ENCODE measurements around the gene RPS6KA2. TPM values are rescaled to one million over a fixed set of nuclear protein-coding genes. Genes with fewer than 3 reads are reported as not detected.

RPS6KA2 gene
- total and polyA plus RNA-seq, 2 donors (not counting 3 experiments of a cell fraction or from before 2014, with no cell fraction given), result 54.5 to 75.8 TPM

- Histone ChIP-seq H3K9me1 (replicated peaks; ENCODE audit: control insufficient read depth, extremely low read depth, insufficient read depth, low read length) (no peaks in the 10 kb centered on the region), H3K9ac (replicated peaks; ENCODE audit: extremely low read depth, insufficient read depth, low read length) (no peak overlapping the region), H3K9me3 (replicated peaks; ENCODE audit: control insufficient read depth, insufficient read depth, low read length) (no peaks in the 10 kb centered on the region), H3K27me3 (ENCODE audit: control insufficient read depth in 2 of 2, insufficient read depth in 2 of 2, low read length in 2 of 2) (no peaks in the 10 kb centered on the region), H2AFZ (ENCODE audit: low read depth, low read length) (no peak overlapping the region), H4K20me1 (replicated peaks; ENCODE audit: control insufficient read depth, extremely low read depth, insufficient read depth, low read length) (no peaks in the 10 kb centered on the region), H3K4me1 (ENCODE audit: control insufficient read depth, extremely low read depth, insufficient read depth, low read length) (peaks cover 30% of the 10 kb centered on the region), H3K36me3 (ENCODE audit: control insufficient read depth in 2 of 2, extremely low read depth in 1 of 2, insufficient read depth in 2 of 2, low read length in 2 of 2) (peaks cover 2 to 5% of the 10 kb centered on the region in 2 experiments), H3K4me2 (ENCODE audit: insufficient read depth, low read length) (no peak overlapping the region), H3K4me3 (replicated peaks in 1 of 3; ENCODE audit: insufficient read depth in 1 of 3, low read depth in 1 of 3, low read length in 3 of 3) (no peak overlapping the region), H3K27ac (ENCODE audit: insufficient read depth, low read depth, low read length) (no peak overlapping the region), H3K79me2 (ENCODE audit: control insufficient read depth, insufficient read depth, low read length) (peaks cover 10% of the 10 kb centered on the region)
- ChIA-PET CTCF (no interaction called here), POLR2A (no interaction called here)
- intact Hi-C loops (cut with micrococcal nuclease) (no loop called here), dilution Hi-C loops (cut with MboI; ENCODE audit: extremely low pct_ligation_motif_present, low sequenced_read_pairs) (no loop called here)
- FAIRE-seq, result no peak
- BruUV-seq (replicated peaks), result no TSS peak
- no peak for TF ChIP-seq FOS (IDR thresholded peaks at IDR 0.05; ENCODE audit: borderline replicate concordance, insufficient read depth, low read length)
- no peak for DNase-seq (ENCODE audit: low read depth, low spot score)
These were observed 65.2 kb downstream of the RPS6KA2 start for GRCh38 chr6:166561771-166562359.

DNA sequence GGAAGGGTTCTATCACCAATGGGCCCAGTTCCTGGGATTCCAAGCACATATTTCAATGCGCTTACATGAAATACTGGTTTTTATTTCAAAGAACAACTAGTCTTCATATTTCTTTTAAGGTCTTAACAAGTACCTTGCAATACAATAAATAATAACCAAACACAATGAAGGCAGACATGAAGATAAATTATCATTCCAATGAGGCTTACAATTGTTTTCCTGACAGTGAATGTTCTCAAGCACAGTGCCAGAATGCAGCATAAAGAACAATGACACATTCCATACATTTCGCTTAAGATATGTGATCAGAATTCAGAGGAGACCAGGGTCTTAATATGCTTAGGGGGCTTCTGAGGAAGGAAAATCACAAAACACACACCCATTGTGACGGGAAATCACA is 66.8 kb downstream of the RPS6KA2 start:
- FAIRE-seq (no peak), DNase-seq (ENCODE audit: low read depth, low spot score) (peak; percentile 26)
- peaks cover 36% of the 10 kb centered on the region for H3K4me1 ChIP-seq (ENCODE audit: control insufficient read depth, extremely low read depth, insufficient read depth, low read length)
- TF ChIP-seq FOS (IDR thresholded peaks at IDR 0.05; ENCODE audit: borderline replicate concordance, insufficient read depth, low read length), result no peak
- no peak for TF ChIP-seq CTCF (IDR thresholded peaks at IDR 0.05; ENCODE audit: extremely low read depth in 1 of 2, insufficient read depth in 1 of 2, low read depth in 1 of 2, low read length in 2 of 2)
- no peak for TF ChIP-seq JUN (IDR thresholded peaks at IDR 0.05; ENCODE audit: borderline replicate concordance, insufficient read depth, insufficient read length, low read depth)
- TF ChIP-seq POLR2A (IDR thresholded peaks at IDR 0.05; ENCODE audit: low read depth, low read length), result no peak
- TF ChIP-seq, protein P1, sequence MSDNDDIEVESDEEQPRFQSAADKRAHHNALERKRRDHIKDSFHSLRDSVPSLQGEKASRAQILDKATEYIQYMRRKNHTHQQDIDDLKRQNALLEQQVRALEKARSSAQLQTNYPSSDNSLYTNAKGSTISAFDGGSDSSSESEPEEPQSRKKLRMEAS (IDR thresholded peaks at IDR 0.05; ENCODE audit: insufficient read depth, insufficient read length), result no peak
- TF ChIP-seq POLR2AphosphoS5 (IDR thresholded peaks at IDR 0.05; ENCODE audit: insufficient read depth, low read depth, low read length), result no peak
- TF ChIP-seq GATA2 (IDR thresholded peaks at IDR 0.05; ENCODE audit: insufficient read depth, insufficient read length, low read depth, low read length), result no peak
- no peak for TF ChIP-seq MYC (IDR thresholded peaks at IDR 0.05; ENCODE audit: low read depth, low read length)
- TF ChIP-seq EZH2 (IDR thresholded peaks at IDR 0.05; ENCODE audit: borderline replicate concordance, low read depth, low read length, severe bottlenecking), result no peak
- no peaks in the 10 kb centered on the region for H3K9me1 ChIP-seq (replicated peaks; ENCODE audit: control insufficient read depth, extremely low read depth, insufficient read depth, low read length)
- H3K36me3 ChIP-seq (ENCODE audit: control insufficient read depth in 2 of 2, extremely low read depth in 1 of 2, insufficient read depth in 2 of 2, low read length in 2 of 2), result peaks cover 2% of the 10 kb centered on the region in 2 experiments
- ChIA-PET CTCF (no interaction called here), POLR2A (no interaction called here)
- no peak overlapping the region for H3K9ac ChIP-seq (replicated peaks; ENCODE audit: extremely low read depth, insufficient read depth, low read length)
- H3K4me2 ChIP-seq (ENCODE audit: insufficient read depth, low read length), result no peak overlapping the region
- no peak overlapping the region for H3K27ac ChIP-seq (ENCODE audit: insufficient read depth, low read depth, low read length)
- no TSS peak for BruUV-seq (replicated peaks)
- H3K79me2 ChIP-seq (ENCODE audit: control insufficient read depth, insufficient read depth, low read length), result peaks cover 10% of the 10 kb centered on the region
- H3K27me3 ChIP-seq (ENCODE audit: control insufficient read depth in 2 of 2, insufficient read depth in 2 of 2, low read length in 2 of 2), result no peaks in the 10 kb centered on the region
- H3K9me3 ChIP-seq (replicated peaks; ENCODE audit: control insufficient read depth, insufficient read depth, low read length), result no peaks in the 10 kb centered on the region
- no peak overlapping the region for H2AFZ ChIP-seq (ENCODE audit: low read depth, low read length)
- no peak overlapping the region for H3K4me3 ChIP-seq (replicated peaks in 1 of 3; ENCODE audit: insufficient read depth in 1 of 3, low read depth in 1 of 3, low read length in 3 of 3)
- dilution Hi-C loops (cut with MboI; ENCODE audit: extremely low pct_ligation_motif_present, low sequenced_read_pairs) (no loop called here), intact Hi-C loops (cut with micrococcal nuclease) (no loop called here)
- no peaks in the 10 kb centered on the region for H4K20me1 ChIP-seq (replicated peaks; ENCODE audit: control insufficient read depth, extremely low read depth, insufficient read depth, low read length)

Measured in endothelial cell of umbilical vein (primary cell).